Stimulated activated CD4-positive, alpha-beta T cell treated with anti-CD3 and anti-CD28 coated beads, Interleukin-2, amount 100 ng/mL, for 48 hours (primary cell): ENCODE results near the gene SSTR1.

Experiments used
- DNase-seq, 2 donors: peaks; one replicate each; pipeline ENCODE4 v3.0.0-alpha.2; 2020

SSTR1 gene

DNA sequence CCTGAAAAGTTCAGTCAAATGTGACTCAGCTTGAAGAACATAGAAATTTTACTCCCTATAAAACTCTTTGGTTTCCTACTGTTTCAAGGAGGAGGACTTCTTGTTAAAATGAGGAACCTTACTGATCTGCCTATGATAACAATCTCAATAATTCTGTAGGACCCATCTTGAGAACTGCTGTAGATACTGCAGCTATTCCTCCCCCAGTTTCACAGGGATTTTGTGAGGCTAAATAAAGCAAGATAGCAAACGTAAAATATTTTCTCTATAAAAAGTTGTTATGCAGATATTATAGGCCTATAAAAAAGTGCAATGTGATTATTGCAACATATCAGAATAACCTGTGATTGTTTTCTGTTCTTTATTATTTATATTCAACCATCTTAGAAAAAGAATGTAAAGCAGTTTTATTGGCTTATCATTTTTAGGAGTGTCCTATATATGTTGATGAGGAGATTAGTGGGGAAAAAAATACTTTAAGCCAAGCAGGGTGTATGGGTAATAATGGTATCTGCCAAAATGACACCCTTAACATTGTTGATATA lies 36.1 kb downstream of the SSTR1 start:
- DNase-seq = no peak

DNA sequence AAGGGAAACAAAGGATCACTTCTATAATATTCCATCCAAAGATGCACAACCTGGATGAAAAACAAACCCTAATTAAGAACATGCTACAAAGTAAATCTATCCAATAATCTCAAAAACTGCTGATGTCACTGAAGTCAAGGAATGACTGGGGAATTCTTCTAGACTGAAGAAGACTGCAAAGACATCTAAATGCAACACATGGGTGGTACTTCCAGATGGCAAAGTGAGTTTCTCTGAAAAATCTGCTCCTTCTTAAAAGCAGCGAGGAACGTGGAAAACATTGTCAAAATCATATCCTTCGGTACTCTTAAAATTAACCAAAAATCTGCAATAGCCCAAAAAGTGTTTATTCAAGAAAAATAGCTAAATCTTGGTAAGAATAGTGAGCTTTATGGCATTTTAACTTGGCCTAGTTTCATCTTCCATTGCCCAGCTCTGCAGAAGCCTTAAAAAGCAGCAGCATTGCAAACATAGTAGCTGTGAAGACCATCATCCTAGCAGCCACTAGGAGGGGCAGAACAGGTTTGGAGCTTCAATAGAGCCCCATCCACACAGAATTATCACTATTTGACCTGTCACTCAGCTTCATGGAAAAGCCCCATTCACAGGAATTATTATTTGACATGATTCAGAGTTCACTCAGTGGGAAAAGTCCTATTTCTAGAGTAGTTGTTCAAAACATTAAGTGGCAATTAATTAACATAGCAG lies 40.8 kb downstream of the SSTR1 start:
- no peak for DNase-seq

DNA sequence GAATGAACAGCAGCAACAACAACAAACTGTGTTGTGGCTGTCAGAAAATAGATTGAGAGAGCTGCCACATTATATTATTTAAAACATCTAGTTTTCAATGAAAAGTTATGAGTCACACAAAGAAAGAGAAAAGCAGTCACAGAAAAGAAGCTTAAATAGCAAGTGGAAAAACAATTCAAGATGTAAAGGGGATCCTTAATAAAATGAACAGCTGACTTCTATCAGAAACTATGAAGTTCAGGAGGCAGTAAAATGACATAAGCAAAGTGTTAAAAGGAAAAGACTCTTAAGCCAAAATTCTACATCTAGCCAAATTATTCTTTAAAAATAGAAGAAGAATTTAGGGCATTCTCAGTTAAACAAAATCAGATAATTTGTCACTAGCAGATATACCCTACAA lies 42.6 kb downstream of the SSTR1 start:
- no peak for DNase-seq

DNA sequence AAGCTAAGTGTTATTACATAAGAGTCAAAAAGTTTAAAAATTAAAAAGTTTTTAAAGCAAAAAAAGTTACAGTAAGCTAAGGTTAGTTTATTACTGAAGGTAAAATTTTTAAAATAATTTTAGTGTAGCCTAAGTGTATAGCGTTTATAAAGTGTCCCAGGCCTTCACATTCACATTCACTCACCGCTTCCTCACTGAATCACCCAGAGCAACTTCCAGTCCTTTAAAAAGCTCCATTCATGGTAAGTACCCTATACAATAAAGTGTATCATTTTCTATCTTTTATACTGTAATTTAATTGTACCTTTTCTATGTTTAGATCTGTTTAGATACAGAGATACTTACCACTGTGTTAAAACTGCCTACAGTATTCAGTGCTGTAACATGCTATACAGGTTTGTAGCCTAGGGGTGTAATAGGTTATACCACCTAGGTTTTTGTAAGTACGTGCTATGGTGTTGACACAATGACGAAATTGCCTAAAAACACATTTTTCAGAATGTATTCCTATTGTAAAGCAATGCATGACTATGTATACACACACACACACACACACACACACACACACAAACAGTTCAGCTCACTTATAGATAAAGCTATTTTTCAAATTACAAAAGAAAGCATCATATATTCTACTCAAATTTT lies 44.5 kb downstream of the SSTR1 start:
- DNase-seq = no peak

DNA sequence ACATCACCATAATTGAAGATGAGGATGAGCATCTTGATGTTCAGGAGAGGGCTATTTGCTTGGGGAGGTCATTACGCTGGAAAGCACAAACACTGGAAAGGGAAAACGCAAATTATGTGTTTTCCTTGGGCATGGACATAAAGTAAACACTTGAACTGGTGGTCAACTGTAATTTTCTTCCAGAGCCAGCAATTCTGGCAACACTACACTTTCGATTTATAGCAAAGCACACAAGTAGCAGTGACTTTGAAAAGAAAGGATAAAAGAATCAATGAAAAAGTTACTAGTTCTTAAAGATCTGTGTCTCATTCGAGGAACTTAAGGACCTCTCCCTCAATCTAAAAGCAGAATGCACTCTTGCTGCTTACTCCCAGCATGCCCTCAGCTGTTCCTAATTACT lies 46.0 kb downstream of the SSTR1 start:
- DNase-seq = no peak

DNA sequence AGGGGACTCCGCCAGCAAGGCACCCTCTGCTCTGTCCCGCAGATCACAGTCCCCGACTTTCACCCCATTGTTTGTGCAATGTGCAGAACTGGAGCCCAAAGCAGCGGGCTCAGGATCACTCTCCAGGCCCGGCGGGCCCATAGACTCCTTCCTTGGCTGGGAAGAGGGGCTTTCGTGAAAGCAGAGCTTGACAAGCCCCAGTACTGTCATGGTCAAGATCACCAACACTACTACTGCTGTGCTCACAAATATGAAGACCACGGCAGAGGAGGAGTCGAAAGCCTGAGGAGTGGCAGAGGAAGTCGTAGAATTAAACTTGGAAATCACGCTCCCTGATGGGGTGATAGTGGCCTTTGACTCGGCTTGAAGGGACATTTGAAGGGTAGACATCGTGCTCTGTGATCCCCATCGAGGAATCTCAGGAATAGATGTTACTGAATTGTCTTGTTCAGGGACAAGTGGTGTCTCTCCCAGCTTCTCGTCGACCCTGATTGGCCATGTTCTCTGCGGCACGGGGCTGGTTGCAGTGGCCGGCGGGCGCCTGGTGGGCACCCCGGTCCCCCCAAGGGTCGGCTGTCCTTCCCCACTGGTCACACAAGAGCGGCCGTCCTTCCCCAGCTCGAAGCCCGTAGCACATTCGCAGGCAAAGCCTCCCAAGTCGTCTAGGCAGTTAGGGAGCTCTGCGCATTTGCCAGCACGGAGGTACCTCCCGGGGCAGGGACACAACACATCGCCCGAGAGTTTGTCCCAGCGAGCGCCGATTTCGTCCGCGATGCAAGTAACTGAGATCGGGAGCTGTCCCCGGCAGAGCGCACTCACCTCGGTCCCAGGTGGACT lies 47.1 kb downstream of the SSTR1 start:
- DNase-seq = no peak

DNA sequence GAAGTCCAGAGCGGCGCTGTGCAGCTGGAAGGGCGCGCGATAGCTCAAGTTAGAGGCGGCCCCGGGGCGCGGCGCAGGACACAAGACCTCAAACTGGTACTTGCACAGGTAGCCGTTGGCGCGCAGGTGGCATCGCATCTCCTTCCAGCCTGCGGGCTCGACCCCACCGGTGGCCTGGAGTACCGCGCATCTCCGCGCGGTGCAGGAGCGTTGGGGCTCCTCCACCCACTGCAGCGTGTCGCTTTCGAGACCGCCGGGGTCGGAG lies 47.6 kb downstream of the SSTR1 start:
- DNase-seq = no peak

DNA sequence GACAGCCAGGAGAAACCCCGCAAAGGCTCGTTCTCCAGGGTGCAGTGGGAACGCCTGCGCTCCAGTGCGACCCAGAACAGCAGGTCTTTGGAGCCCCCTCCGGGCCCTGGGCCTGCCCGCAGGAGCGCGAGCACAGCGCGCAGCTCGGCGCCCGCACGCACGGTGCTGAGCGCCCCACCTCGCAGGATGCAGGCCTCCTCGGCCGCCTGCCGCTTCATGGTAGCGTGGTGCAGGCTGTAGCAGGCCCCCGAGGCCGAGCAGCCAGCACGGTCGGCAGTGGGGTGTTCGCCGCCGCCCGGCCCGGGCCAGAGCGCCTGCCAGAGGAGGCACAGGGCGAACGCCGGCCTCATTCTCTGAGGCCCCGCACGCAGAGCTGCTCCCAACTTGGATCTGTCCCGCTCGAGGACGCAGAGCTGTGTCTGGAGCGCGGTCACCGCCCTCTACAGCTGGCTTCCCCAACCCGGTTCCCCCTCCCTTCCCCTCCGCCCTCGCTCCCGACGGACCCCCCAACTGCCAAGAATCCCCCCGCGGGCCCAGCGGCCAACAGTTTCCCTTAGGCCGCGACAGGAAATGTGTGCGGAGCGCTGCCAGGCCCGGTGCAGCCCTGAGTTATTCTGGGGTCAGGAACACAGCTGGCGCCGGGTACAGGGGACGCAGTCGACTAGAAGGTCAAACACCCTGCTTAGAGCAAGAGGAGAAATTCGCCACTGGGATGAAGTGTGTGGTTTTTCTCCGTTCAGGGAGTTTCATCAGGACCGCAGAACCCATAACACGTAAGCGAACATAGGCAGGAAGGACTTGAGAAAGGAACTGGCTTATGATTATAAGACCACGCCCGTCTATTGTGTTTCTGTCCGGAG lies 48.2 kb downstream of the SSTR1 start, which contains the start of gene CLEC14A:
Gene CLEC14A (minus strand): TSS at position 421 of the 860 bp plus-strand sequence. CDS start 71 bp downstream, at position 350.
- no peak for DNase-seq

DNA sequence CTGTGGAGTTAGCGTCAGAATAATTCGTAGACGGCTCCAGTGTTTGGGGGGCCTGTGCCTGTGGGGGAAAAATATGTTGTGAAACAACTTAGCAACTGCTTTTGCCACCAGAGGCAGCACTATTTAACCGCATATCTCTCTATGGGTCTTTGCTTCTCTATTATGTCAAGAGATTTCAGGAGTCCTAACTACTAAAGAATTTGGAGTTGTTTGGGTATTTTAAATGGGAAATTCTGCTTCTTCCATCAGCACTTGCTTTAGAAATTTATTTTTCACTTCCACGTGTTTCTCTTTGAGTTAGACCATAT lies 48.8 kb downstream of the SSTR1 start:
- no peak for DNase-seq

DNA sequence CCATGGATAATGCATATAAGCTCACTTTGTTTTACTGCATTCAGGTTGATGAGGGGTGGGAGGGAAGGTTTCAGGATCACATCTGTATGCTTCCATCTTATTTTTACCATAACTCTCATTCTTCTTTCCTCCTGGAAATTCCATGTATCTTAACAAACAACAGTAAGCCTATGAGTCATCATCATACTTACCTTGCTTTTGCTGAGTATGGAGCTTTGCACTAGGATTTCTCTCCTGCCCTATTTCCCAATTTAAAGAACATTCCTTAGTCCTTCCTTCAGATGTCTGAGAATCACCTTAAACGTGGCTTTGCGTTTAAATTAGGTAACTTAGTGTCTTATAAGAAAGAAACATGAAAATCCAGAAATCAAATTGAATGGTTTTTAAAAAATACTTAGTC lies 49.8 kb downstream of the SSTR1 start:
- DNase-seq = no peak

DNA sequence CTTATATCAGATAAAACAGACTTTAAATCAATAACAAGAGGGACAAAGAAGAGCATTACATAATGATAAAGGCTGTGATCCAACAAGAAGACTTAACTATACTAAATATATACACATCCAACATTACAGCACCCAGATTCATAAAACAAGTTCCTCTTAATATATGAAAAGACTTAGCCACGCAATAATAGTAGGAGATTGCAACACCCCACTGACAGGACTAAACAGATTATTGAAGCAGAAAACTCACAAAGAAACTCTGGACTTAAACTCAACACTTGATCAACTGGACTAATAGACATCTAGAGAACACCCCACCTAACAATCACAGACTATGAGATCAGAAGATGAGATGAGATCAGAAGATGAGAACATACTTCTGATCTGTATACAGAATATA lies 53.9 kb downstream of the SSTR1 start:
- DNase-seq = no peak
